NB4 (cell line): ENCODE measurements around the gene ENTREP3.

Experiments
- DNase-seq: peaks from one replicate; pipeline ENCODE4 v3.0.0; 2010; ENCODE audit warnings: low read depth
- H3K4me3 ChIP-seq: one replicate; pipeline ENCODE4 v1.5.1; 2011; ENCODE audit warnings: mild to moderate bottlenecking, low read depth, low read length, moderate library complexity
- MAX ChIP-seq: IDR thresholded peaks from 2 replicates; pipeline ENCODE4 v1.6.1; 2011; ENCODE audit warnings: low read depth, low read length
- MYC ChIP-seq: IDR thresholded peaks from 2 replicates; pipeline ENCODE4 v1.6.1; 2011; ENCODE audit warnings: low read depth, low read length
- POLR2A ChIP-seq: IDR thresholded peaks from 2 replicates; pipeline ENCODE4 v1.6.1; 2011; ENCODE audit warnings: mild to moderate bottlenecking; ENCODE audit not compliant: insufficient read length; ENCODE audit errors: extremely low read depth
- TF ChIP-seq, protein P1 (sequence below): IDR thresholded peaks from one replicate; pipeline ENCODE4 v1.5.1; 2012; ENCODE audit warnings: low read depth, low read length

The ENTREP3 gene

DNA sequence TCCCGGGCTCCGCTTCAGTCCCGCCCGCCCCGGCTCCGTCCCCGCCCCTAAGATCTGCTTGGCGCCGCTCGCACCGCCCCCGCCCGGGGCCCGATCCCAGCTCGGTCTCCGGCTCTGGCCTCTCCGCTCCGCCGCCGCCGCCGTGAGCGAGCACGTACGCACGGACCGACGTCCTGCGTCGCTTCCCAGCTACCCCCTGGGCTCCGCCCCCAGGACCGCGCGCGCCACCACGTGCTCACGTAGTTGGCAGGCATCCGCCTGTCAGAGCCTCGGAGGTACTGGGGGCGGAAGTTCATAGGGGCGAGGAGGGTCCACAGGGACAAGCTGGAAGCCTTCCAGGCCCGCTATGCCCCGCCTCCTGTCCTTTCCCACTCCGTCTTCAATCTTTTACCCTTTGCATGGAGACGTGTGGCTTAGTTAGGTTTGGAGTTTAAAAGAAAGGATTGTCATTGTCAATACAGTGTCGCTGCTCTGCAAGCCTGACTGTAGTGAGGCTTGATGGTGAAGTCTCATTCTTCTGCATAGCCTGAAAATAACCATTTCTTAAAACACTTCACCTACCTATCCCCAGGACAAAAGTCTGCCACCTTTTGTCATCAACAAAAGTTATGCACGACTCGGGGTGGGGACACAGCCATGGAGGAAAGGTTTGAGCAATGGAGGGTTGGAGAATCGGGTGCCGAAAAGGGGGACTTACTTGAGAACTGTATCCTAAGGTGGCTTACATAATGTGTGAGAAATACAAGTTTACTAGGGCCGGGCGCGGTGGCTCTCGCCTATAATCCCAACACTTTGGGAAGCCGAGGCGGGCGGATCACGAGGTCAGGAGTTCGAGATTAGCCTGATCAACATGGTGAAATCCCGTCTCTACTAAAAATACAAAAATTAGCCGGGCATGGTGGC lies 18.3 kb upstream of the ENTREP3 start, which contains the start of gene CLK2:
Gene CLK2, minus strand, starts transcription at position 162 of the 903 bp plus-strand sequence. CDS start 2,527 bp downstream, outside the sequence.
- DNase-seq: peak; percentile 99
- H3K4me3 ChIP-seq: peak within 1 kb of the TSS; percentile 97
- TF ChIP-seq POLR2A: peak; percentile 80
- TF ChIP-seq MYC: peak; percentile 99
- TF ChIP-seq MAX: peak; percentile 100
- TF ChIP-seq, protein P1, sequence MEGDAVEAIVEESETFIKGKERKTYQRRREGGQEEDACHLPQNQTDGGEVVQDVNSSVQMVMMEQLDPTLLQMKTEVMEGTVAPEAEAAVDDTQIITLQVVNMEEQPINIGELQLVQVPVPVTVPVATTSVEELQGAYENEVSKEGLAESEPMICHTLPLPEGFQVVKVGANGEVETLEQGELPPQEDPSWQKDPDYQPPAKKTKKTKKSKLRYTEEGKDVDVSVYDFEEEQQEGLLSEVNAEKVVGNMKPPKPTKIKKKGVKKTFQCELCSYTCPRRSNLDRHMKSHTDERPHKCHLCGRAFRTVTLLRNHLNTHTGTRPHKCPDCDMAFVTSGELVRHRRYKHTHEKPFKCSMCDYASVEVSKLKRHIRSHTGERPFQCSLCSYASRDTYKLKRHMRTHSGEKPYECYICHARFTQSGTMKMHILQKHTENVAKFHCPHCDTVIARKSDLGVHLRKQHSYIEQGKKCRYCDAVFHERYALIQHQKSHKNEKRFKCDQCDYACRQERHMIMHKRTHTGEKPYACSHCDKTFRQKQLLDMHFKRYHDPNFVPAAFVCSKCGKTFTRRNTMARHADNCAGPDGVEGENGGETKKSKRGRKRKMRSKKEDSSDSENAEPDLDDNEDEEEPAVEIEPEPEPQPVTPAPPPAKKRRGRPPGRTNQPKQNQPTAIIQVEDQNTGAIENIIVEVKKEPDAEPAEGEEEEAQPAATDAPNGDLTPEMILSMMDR: no peak

- peak overlapping the region; percentile 97 for H3K4me3 ChIP-seq
- no peak for DNase-seq
These were observed 17.4 kb upstream of the ENTREP3 start for GRCh38 chr1:155272466-155273342.

GRCh38 chr1:155269381-155269780 lies 14.1 kb upstream of the ENTREP3 start:
- no peak overlapping the region for H3K4me3 ChIP-seq
- no peak for TF ChIP-seq POLR2A
- no peak for TF ChIP-seq MYC
- TF ChIP-seq, protein P1: no peak
- no peak for TF ChIP-seq MAX
- no peak for DNase-seq

More at GRCh38 chr1:155272466-155273342, 17.4 kb upstream of the ENTREP3 start:
- TF ChIP-seq MYC (no peak), MAX (no peak)

DNA sequence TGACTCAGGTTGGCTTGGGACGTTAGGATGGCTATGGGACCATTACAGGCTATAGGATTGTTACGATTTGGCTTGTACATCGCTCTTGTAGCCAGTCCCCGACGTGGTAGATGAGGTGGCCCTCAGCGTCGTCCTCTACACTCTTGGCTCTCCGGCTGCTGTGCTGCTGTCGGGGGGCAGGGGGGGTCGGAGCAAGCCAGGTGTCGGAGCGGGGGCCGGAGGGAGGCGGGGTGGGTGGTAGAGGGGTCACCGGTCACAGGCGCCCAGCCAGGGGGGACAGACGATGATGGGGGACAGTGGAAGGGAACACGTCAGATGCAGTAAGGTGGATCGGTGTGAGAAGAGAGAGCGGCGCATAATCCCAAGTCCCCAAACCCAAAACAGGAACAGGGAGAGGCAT lies 13.3 kb upstream of the ENTREP3 start:
- TF ChIP-seq POLR2A (no peak), MAX (no peak), MYC (no peak)
- TF ChIP-seq, protein P1: no peak

DNA sequence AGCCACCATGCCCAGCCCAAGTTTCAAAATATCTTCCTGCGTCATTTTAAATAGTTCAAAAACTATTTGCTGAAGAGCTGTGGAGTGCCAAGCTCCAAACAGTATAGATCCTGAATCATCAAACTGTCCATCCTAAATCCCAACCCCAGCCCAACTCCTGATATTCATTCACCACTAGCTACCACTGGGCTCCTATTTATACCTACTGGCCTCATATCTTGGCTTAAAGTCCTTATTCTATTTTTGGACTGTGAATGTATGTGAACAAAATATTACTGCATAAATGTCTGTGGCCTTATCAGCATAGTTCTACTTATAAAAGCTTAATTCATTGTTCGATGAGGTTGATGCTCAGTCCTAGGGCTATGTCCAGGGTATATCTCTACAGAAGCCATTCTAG lies 12.1 kb upstream of the ENTREP3 start:
- TF ChIP-seq, protein P1: no peak
- TF ChIP-seq POLR2A: no peak
- no peak for TF ChIP-seq MYC
- no peak for TF ChIP-seq MAX
- no peak overlapping the region for H3K4me3 ChIP-seq
- DNase-seq: no peak

More for the DNA sequence above, 13.3 kb upstream of the ENTREP3 start:
- no peak for DNase-seq
- H3K4me3 ChIP-seq: no peak overlapping the region
